ENCODE data around the gene ALS2.

Gene ALS2

GRCh38 chr2:201669865-201670264 is 110.9 kb downstream of the ALS2 start:
- Histone ChIP-seq H3K79me2 (no peaks in the 10 kb centered on the region), H3K27ac (no peak overlapping the region), H3K4me1 (no peaks in the 10 kb centered on the region), H3K27me3 (ENCODE audit: control insufficient read depth, insufficient read depth, low read length) (no peaks in the 10 kb centered on the region), H3K36me3 (ENCODE audit: control insufficient read depth, insufficient read depth, low read length) (no peaks in the 10 kb centered on the region), H3K4me2 (ENCODE audit: low read length) (no peak overlapping the region), H3K4me3 (ENCODE audit: low read depth, low read length) (no peak overlapping the region), H3K9ac (no peak overlapping the region), H2AFZ (no peak overlapping the region), H3K9me3 (ENCODE audit: control insufficient read depth, low read length) (no peaks in the 10 kb centered on the region)
- TF ChIP-seq CTCF (IDR thresholded peaks at IDR 0.05): no peak

- TF ChIP-seq CTCF (IDR thresholded peaks at IDR 0.05): no peak
Observed at GRCh38 chr2:201668402-201668910, 112.3 kb downstream of the ALS2 start.

DNA sequence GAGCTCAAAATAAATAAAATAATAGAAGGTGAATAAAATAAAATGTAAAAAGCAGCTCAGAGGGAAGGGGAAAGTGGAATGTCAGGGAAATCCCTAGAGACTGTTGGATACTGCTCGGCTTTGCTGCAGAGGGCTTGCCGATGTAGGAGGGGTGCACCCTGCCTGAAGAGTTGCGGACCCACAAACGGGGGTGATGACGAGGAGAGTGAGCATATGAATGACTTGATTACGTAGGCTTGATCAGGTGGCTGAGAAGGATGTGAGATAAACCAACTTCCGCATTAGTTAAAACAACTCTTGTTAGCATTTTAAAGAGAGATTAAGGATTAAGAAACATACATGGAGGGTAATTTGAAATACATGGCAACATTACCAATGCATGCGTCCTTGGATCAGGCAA is 116.4 kb downstream of the ALS2 start:
- Histone ChIP-seq H3K79me2 (no peaks in the 10 kb centered on the region), H3K27me3 (ENCODE audit: control insufficient read depth, insufficient read depth, low read length) (no peaks in the 10 kb centered on the region), H3K4me3 (ENCODE audit: low read depth, low read length) (no peak overlapping the region), H2AFZ (no peak overlapping the region), H3K4me2 (ENCODE audit: low read length) (no peak overlapping the region), H3K27ac (no peak overlapping the region), H3K36me3 (ENCODE audit: control insufficient read depth, insufficient read depth, low read length) (no peaks in the 10 kb centered on the region), H3K9ac (no peak overlapping the region), H3K9me3 (ENCODE audit: control insufficient read depth, low read length) (no peaks in the 10 kb centered on the region), H3K4me1 (no peaks in the 10 kb centered on the region)
- TF ChIP-seq CTCF (IDR thresholded peaks at IDR 0.05): no peak

More at GRCh38 chr2:201668402-201668910, 112.3 kb downstream of the ALS2 start:
- H3K9me3 ChIP-seq (ENCODE audit: control insufficient read depth, low read length): no peaks in the 10 kb centered on the region
- no peak overlapping the region for H2AFZ ChIP-seq
- no peaks in the 10 kb centered on the region for H3K79me2 ChIP-seq
- no peaks in the 10 kb centered on the region for H3K27me3 ChIP-seq (ENCODE audit: control insufficient read depth, insufficient read depth, low read length)
- no peak overlapping the region for H3K4me3 ChIP-seq (ENCODE audit: low read depth, low read length)
- H3K4me1 ChIP-seq: no peaks in the 10 kb centered on the region
- no peak overlapping the region for H3K27ac ChIP-seq
- no peaks in the 10 kb centered on the region for H3K36me3 ChIP-seq (ENCODE audit: control insufficient read depth, insufficient read depth, low read length)
- no peak overlapping the region for H3K9ac ChIP-seq
- no peak overlapping the region for H3K4me2 ChIP-seq (ENCODE audit: low read length)

DNA sequence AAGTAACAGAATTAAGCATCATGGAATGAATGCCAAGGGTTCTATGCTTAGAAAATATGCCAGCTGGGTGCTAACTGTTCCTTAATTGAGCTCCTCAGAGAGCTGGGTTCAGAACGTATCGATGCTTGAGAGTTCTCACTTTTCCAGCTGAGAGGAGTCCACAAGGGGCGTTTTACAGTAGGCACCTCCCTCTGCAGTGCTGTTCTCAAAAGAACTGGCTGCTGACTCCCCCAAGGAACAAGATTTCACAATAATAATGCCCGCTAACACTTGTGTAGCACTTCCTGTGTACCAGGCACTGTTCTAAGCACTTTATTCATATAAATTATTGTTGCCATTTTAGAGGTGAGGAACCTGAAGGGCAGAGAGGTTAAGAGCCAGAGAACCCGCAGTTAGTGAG is 119.4 kb downstream of the ALS2 start:
- H3K79me2 ChIP-seq: no peaks in the 10 kb centered on the region
- no peak overlapping the region for H3K4me3 ChIP-seq (ENCODE audit: low read depth, low read length)
- H2AFZ ChIP-seq: no peak overlapping the region
- H3K36me3 ChIP-seq (ENCODE audit: control insufficient read depth, insufficient read depth, low read length): no peaks in the 10 kb centered on the region
- no peaks in the 10 kb centered on the region for H3K9me3 ChIP-seq (ENCODE audit: control insufficient read depth, low read length)
- H3K9ac ChIP-seq: no peak overlapping the region
- no peak overlapping the region for H3K27ac ChIP-seq
- no peak overlapping the region for H3K4me2 ChIP-seq (ENCODE audit: low read length)
- no peak for TF ChIP-seq CTCF (IDR thresholded peaks at IDR 0.05)
- no peaks in the 10 kb centered on the region for H3K4me1 ChIP-seq
- H3K27me3 ChIP-seq (ENCODE audit: control insufficient read depth, insufficient read depth, low read length): no peaks in the 10 kb centered on the region

GRCh38 chr2:201660293-201660895 is 120.3 kb downstream of the ALS2 start:
- no peak for TF ChIP-seq CTCF (IDR thresholded peaks at IDR 0.05)
- Histone ChIP-seq H3K4me2 (ENCODE audit: low read length) (no peak overlapping the region), H2AFZ (no peak overlapping the region), H3K4me1 (no peaks in the 10 kb centered on the region), H3K4me3 (ENCODE audit: low read depth, low read length) (no peak overlapping the region), H3K27ac (no peak overlapping the region), H3K36me3 (ENCODE audit: control insufficient read depth, insufficient read depth, low read length) (no peaks in the 10 kb centered on the region), H3K9ac (no peak overlapping the region), H3K9me3 (ENCODE audit: control insufficient read depth, low read length) (no peaks in the 10 kb centered on the region), H3K79me2 (no peaks in the 10 kb centered on the region), H3K27me3 (ENCODE audit: control insufficient read depth, insufficient read depth, low read length) (no peaks in the 10 kb centered on the region)
